Keratinocyte (primary cell): Measurements from ENCODE around the gene ADCY7.

Source experiments
- EZH2 ChIP-seq: IDR thresholded peaks from one replicate; pipeline ENCODE4 v1.6.1; 2012; ENCODE audit warnings: inconsistent platforms, mild to moderate bottlenecking, low read length, moderate library complexity
- TF ChIP-seq, protein P1 (sequence below), 3 experiments: IDR thresholded peaks in 1 of 3; conservative IDR thresholded peaks in 1 of 3; optimal IDR thresholded peaks in 1 of 3; 2 replicates in 2 of 3; 3 replicates in 1 of 3; pipeline versions ENCODE3 to v1.5.1; 2011; ENCODE audit warnings: low read length in 3 of 3, mild to moderate bottlenecking in 3 of 3, moderate library complexity in 2 of 3, control low read depth in 1 of 3, inconsistent platforms in 1 of 3; ENCODE audit not compliant: insufficient read depth in 2 of 3; ENCODE audit errors: extremely low read depth in 1 of 3

DNA sequence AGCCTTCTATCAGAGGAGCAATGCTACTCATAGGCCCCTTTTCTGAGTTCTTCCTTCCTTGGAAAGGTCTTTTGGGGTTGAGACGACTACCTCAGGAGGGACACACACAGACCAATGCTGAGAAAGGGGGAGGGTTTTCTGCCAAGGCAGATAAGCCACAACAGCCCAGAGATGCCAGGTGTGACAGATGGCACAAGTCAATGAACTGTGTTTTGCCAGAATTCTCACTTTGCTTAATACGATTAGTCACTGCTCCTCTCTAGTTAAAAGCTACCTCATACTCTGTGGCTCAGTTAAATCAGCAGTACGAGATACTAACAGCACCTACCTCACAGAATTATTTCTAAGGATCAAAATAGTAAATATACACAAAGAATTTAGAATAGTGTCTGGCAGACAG lies 94.4 kb downstream of the ADCY7 start:
- TF ChIP-seq, protein P1, sequence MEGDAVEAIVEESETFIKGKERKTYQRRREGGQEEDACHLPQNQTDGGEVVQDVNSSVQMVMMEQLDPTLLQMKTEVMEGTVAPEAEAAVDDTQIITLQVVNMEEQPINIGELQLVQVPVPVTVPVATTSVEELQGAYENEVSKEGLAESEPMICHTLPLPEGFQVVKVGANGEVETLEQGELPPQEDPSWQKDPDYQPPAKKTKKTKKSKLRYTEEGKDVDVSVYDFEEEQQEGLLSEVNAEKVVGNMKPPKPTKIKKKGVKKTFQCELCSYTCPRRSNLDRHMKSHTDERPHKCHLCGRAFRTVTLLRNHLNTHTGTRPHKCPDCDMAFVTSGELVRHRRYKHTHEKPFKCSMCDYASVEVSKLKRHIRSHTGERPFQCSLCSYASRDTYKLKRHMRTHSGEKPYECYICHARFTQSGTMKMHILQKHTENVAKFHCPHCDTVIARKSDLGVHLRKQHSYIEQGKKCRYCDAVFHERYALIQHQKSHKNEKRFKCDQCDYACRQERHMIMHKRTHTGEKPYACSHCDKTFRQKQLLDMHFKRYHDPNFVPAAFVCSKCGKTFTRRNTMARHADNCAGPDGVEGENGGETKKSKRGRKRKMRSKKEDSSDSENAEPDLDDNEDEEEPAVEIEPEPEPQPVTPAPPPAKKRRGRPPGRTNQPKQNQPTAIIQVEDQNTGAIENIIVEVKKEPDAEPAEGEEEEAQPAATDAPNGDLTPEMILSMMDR (optimal IDR thresholded peaks at IDR 0.05 in 1 of 3, IDR thresholded peaks at IDR 0.05 in 1 of 3, conservative IDR thresholded peaks at IDR 0.05 in 1 of 3; ENCODE audit: extremely low read depth in 1 of 3, insufficient read depth in 2 of 3, low read length in 3 of 3) = no peak
- no peak for TF ChIP-seq EZH2
